Karpas-422 (cell line): ENCODE data around the gene GBP5. TPM values are rescaled to one million over a fixed set of nuclear protein-coding genes. Genes with fewer than 3 reads are reported as not detected.
"Not testable (repeated sequence)": the region's sequence is repeated elsewhere in the genome, so short reads cannot be mapped to it uniquely, and the experiment has no call there.

Experiments
- DNase-seq: peaks from one replicate; pipeline ENCODE4 v3.0.0-alpha.2; 2015
- H2AFZ ChIP-seq: fragments of 200-600 bp; sonication (generic); 2 replicates; pipeline ENCODE4 v1.6.1; 2014; ENCODE audit warnings: antibody characterized with exemption, low read length, mixed read lengths
- H3K27ac ChIP-seq: fragments of 200-600 bp; sonication (generic); 2 replicates; pipeline ENCODE4 v1.5.1; 2014; ENCODE audit warnings: mild to moderate bottlenecking, low read length, moderate library complexity
- H3K27me3 ChIP-seq: fragments of 200-600 bp; sonication (generic); 2 replicates; pipeline ENCODE4 v1.6.1; 2014; ENCODE audit warnings: low read length, mixed read lengths
- H3K36me3 ChIP-seq: fragments of 200-600 bp; sonication (generic); 2 replicates; pipeline ENCODE4 v1.6.1; 2014; ENCODE audit warnings: low read length, mixed read lengths; ENCODE audit not compliant: insufficient read depth
- H3K4me1 ChIP-seq: fragments of 200-600 bp; sonication (generic); 2 replicates; pipeline ENCODE4 v1.6.1; 2014; ENCODE audit warnings: mild to moderate bottlenecking, low read length, mixed read lengths
- H3K4me2 ChIP-seq: fragments of 200-600 bp; sonication (generic); 2 replicates; pipeline ENCODE4 v1.6.1; 2014; ENCODE audit warnings: low read length, low read depth, mild to moderate bottlenecking; ENCODE audit not compliant: poor library complexity, severe bottlenecking
- H3K4me3 ChIP-seq: fragments of 200-600 bp; sonication (generic); 2 replicates; pipeline ENCODE4 v1.5.1; 2014; ENCODE audit warnings: mild to moderate bottlenecking, antibody characterized with exemption, low read length, mixed read lengths
- H3K79me2 ChIP-seq: fragments of 200-600 bp; sonication (generic); 2 replicates; pipeline ENCODE4 v1.6.1; 2014; ENCODE audit warnings: mild to moderate bottlenecking, low read length, mixed read lengths
- H3K9ac ChIP-seq: fragments of 200-600 bp; sonication (generic); 2 replicates; pipeline ENCODE4 v1.6.0; 2014; ENCODE audit warnings: low read length
- H3K9me2 ChIP-seq: fragments of 200-600 bp; sonication (generic), shearing (Covaris generic); replicated peaks from 2 replicates; pipeline ENCODE4 v1.6.0; 2014; ENCODE audit warnings: mild to moderate bottlenecking, low read length, moderate library complexity; ENCODE audit not compliant: insufficient read depth
- H3K9me3 ChIP-seq: fragments of 300-700, 200-600 bp; sonication (generic); 2 replicates; pipeline ENCODE4 v1.6.1; 2014; ENCODE audit warnings: low read length, mixed read lengths
- H4K20me1 ChIP-seq: fragments of 200-600 bp; sonication (generic); 2 replicates; pipeline ENCODE4 v1.6.1; 2014; ENCODE audit warnings: mild to moderate bottlenecking, antibody characterized with exemption, low read length, low read depth; ENCODE audit not compliant: insufficient read depth
- total RNA-seq: library from RNA; depleted of rRNA; stranded (reverse); fragments of >200 nt; shearing (Covaris generic); gene quantifications from 2 replicates; pipeline ENCODE4 v1.2.3, GENCODE V29; 2014; ENCODE audit warnings: low replicate concordance; rRNA removed

The GBP5 gene, protein sequence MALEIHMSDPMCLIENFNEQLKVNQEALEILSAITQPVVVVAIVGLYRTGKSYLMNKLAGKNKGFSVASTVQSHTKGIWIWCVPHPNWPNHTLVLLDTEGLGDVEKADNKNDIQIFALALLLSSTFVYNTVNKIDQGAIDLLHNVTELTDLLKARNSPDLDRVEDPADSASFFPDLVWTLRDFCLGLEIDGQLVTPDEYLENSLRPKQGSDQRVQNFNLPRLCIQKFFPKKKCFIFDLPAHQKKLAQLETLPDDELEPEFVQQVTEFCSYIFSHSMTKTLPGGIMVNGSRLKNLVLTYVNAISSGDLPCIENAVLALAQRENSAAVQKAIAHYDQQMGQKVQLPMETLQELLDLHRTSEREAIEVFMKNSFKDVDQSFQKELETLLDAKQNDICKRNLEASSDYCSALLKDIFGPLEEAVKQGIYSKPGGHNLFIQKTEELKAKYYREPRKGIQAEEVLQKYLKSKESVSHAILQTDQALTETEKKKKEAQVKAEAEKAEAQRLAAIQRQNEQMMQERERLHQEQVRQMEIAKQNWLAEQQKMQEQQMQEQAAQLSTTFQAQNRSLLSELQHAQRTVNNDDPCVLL
- total RNA-seq, result not detected in 2 replicates

DNA sequence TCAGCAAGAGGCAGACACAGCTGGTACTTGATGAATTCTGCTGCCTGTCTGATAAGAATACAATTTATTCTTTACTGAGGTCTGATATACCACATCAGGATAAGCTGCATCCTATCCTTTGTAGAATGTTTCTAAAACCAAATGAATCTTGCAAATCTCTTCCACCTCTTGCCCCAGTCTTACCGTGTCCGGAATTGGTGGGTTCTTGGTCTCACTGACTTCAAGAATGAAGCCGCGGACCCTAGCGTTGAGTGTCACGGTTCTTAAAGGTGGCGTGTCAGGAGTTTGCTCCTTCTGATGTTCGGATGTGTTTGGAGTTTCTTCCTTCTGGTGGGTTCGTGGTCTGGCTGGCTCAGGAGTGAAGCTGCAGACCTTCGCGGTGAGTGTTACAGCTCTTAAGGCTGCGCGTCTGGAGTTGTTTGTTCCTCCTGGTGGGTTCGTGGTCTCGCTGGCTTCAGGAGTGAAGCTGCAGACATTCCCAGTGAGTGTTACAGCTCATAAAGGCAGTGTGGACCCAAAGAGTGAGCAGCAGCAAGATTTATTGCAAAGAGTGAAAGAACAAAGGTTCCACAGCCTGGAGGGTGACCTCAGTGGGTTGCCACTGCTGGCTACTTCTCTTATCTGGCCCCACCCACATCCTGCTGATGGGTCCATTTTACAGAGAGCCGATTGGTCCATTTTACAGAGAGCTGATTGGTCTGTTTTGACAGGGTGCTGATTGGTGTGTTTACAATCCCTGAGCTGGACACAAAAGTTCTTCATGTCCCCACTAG is at the start of gene GBP5:
TSS of gene GBP5 (minus strand) at position 592 of the 773 bp plus-strand sequence. CDS start 3,305 bp downstream, outside the sequence.
- H3K9ac ChIP-seq, H3K36me3 ChIP-seq, H3K4me1 ChIP-seq, H3K4me3 ChIP-seq, H3K27me3 ChIP-seq, H3K4me2 ChIP-seq, H2AFZ ChIP-seq, H3K9me2 ChIP-seq, H3K27ac ChIP-seq, H4K20me1 ChIP-seq, H3K79me2 ChIP-seq, DNase-seq, H3K9me3 ChIP-seq: not testable (repeated sequence)

DNA sequence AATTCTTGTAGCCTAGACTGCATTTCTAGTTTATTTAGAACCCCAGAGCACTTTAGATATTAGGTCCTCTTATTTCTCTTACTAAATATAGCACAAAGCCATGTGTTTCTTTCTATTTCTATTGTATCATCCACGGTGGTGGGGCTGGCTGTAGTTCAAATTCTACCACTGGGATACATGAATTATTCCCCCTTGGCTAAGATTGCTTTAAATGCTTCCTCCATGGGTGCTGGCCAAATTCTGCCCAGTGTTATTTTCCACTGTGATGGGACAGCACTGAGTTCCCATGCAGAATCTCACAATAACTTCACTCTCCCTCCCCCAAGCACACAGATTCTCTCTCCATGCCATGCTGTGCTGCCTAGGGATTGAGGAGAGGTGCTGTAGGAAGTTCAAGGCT is 49.7 kb upstream of the GBP5 start:
- Histone ChIP-seq H3K9me3 (no peaks in the 10 kb centered on the region), H2AFZ (no peak overlapping the region), H3K4me3 (no peak overlapping the region), H3K4me2 (no peak overlapping the region), H3K9me2 (no peaks in the 10 kb centered on the region), H3K79me2 (no peaks in the 10 kb centered on the region), H3K4me1 (no peaks in the 10 kb centered on the region), H3K27me3 (no peaks in the 10 kb centered on the region), H3K27ac (no peak overlapping the region), H4K20me1 (no peaks in the 10 kb centered on the region), H3K36me3 (no peaks in the 10 kb centered on the region), H3K9ac (no peak overlapping the region)
- DNase-seq, result no peak

DNA sequence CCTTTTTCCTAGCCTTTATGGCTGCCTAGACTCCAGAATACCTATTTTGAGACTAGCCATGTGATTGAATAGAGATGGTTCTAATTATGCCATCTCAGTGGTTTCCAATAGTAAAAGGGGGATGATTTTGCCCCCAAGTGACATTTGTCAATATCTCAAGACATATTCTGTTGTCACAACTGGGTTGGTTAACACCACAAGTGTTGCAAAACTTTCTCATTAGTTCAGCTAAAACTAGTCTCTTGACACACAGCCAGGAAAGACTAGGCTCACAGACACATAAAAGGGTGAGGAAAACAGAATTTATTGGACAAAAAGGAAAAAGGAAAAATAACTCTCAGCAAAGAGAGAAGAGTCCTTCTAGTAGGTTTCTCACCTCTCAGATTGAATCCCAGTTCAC is 39.9 kb upstream of the GBP5 start:
- Histone ChIP-seq H3K9me2 (no peaks in the 10 kb centered on the region), H3K79me2 (no peaks in the 10 kb centered on the region), H3K9ac (no peak overlapping the region), H3K4me3 (no peak overlapping the region), H3K27ac (no peak overlapping the region), H3K27me3 (no peaks in the 10 kb centered on the region), H3K4me1 (no peaks in the 10 kb centered on the region), H3K9me3 (no peaks in the 10 kb centered on the region), H4K20me1 (no peaks in the 10 kb centered on the region), H2AFZ (no peak overlapping the region), H3K36me3 (no peaks in the 10 kb centered on the region), H3K4me2 (no peak overlapping the region)
- peak; percentile 30 for DNase-seq

DNA sequence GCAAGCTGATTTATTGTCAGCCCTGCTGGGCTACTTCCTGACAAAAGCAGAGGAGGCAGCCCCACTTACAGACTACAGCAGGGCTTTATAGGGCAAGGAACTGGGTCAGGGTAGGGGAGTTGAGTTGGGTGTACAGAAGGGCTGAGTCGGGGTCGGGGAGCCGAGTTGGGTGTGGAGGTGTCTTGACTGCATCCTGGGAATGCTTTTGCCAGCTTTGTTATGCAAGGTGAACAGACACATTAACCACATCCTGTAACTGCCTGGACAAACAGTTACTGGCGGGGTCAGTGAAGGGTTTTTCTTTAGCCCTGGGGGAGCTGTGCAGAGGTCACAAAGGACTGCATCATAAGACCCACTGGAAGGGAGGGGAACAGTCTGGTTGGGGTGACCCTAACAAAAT is 39.1 kb upstream of the GBP5 start:
- Histone ChIP-seq H3K9me3 (no peaks in the 10 kb centered on the region), H3K4me1 (no peaks in the 10 kb centered on the region), H4K20me1 (no peaks in the 10 kb centered on the region), H3K27me3 (no peaks in the 10 kb centered on the region), H3K79me2 (no peaks in the 10 kb centered on the region), H3K4me2 (no peak overlapping the region), H3K36me3 (no peaks in the 10 kb centered on the region), H3K4me3 (no peak overlapping the region), H3K9me2 (no peaks in the 10 kb centered on the region), H2AFZ (no peak overlapping the region), H3K27ac (no peak overlapping the region), H3K9ac (no peak overlapping the region)
- DNase-seq, result no peak

DNA sequence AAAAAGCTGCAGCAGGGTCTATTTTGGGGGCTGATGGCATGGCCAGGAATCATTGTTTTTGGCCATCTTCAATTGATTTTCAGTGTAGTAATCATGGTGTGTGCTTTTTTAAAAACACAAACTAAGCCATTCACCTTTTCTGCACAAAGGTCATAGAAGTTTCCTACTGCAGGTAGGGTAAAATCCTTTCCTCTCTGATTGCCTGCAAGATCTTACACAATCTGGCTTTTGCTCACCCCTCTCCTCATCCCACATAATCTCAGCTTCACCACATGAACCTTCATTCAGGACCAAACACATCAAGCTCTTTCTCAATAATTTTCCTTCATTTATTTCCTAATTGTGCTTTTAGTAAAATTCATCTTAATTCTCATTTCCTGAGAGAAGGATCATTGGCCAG is 38.3 kb upstream of the GBP5 start:
- Histone ChIP-seq H4K20me1 (no peaks in the 10 kb centered on the region), H3K9me2 (no peaks in the 10 kb centered on the region), H2AFZ (no peak overlapping the region), H3K4me1 (no peaks in the 10 kb centered on the region), H3K27me3 (no peaks in the 10 kb centered on the region), H3K79me2 (no peaks in the 10 kb centered on the region), H3K27ac (no peak overlapping the region), H3K4me3 (no peak overlapping the region), H3K36me3 (no peaks in the 10 kb centered on the region), H3K9me3 (no peaks in the 10 kb centered on the region), H3K4me2 (no peak overlapping the region), H3K9ac (no peak overlapping the region)
- no peak for DNase-seq

DNA sequence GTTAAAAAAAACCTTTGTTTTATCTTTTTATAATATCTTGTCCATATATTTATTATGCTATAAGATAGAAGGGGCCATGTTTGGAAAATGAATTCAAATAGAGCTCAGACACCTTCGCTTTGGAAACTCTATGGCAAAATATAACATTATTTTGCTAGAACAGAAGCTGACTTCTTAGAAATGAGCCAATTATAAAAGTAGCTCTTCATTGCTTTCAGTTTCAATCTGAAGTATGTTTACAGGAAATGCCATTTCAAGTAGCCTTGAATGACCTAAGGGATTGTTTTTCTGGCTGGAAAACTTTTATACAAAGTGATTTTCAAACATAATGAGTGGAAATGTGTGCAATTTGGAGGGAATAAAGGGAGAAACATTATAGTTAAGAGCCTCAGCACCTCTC is 37.8 kb upstream of the GBP5 start:
- Histone ChIP-seq H3K9me3 (no peaks in the 10 kb centered on the region), H3K4me1 (no peaks in the 10 kb centered on the region), H3K27me3 (no peaks in the 10 kb centered on the region), H3K36me3 (no peaks in the 10 kb centered on the region), H3K4me3 (no peak overlapping the region), H3K27ac (no peak overlapping the region), H4K20me1 (no peaks in the 10 kb centered on the region), H2AFZ (no peak overlapping the region), H3K79me2 (no peaks in the 10 kb centered on the region), H3K9ac (no peak overlapping the region), H3K9me2 (no peaks in the 10 kb centered on the region), H3K4me2 (no peak overlapping the region)
- DNase-seq, result no peak

DNA sequence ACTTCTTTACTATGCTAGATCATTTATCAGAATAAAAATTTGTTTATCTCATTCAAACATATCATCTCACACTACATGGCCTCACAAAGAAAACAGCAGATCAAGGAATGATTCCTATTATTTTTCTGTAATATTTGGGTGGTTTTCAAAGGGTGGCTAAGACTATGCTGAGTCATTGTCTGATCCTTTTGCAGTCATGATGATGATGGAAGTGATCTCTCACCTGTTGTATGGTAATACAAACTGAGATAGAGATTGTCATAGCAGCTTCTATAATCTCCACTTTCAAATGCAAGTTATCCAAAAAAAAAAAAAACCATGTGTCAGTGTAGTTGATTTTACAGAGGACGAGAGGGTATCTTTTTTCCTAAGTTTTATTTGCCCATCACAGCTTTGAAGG is 37.2 kb upstream of the GBP5 start:
- H4K20me1 ChIP-seq, result no peaks in the 10 kb centered on the region
- H2AFZ ChIP-seq, result no peak overlapping the region
- H3K79me2 ChIP-seq, result no peaks in the 10 kb centered on the region
- H3K27ac ChIP-seq, result no peak overlapping the region
- no peaks in the 10 kb centered on the region for H3K9me3 ChIP-seq
- no peaks in the 10 kb centered on the region for H3K36me3 ChIP-seq
- no peak for DNase-seq
- H3K9ac ChIP-seq, result no peak overlapping the region
- H3K27me3 ChIP-seq, result no peaks in the 10 kb centered on the region
- H3K4me3 ChIP-seq, result no peak overlapping the region
- no peaks in the 10 kb centered on the region for H3K4me1 ChIP-seq
- H3K4me2 ChIP-seq, result no peak overlapping the region
- H3K9me2 ChIP-seq, result no peaks in the 10 kb centered on the region

DNA sequence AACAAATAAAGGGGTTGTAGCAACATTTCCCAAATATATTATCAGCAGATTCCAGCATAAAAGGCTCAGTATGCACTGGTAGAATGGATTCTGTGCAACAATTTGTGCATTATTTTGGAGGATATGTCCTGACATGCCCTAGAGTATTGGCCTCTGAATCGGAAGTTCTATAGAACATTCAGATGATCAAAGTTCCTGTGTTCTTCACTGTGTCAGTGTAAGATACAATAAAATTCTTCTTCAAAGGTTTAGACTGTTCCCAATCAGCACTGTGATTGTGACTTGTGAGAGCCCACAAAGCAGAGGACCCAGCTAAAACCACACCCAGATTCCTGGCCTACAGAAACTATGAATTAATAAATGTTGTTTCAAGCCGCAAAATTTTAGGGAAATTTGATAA is 33.6 kb upstream of the GBP5 start:
- no peak for DNase-seq
- H3K36me3 ChIP-seq, result no peaks in the 10 kb centered on the region
- H3K27ac ChIP-seq, result no peak overlapping the region
- H3K4me3 ChIP-seq, result no peak overlapping the region
- no peaks in the 10 kb centered on the region for H3K9me2 ChIP-seq
- H2AFZ ChIP-seq, result no peak overlapping the region
- no peaks in the 10 kb centered on the region for H3K9me3 ChIP-seq
- H3K4me2 ChIP-seq, result no peak overlapping the region
- no peak overlapping the region for H3K9ac ChIP-seq
- no peaks in the 10 kb centered on the region for H3K79me2 ChIP-seq
- no peaks in the 10 kb centered on the region for H4K20me1 ChIP-seq
- no peaks in the 10 kb centered on the region for H3K27me3 ChIP-seq
- no peaks in the 10 kb centered on the region for H3K4me1 ChIP-seq
